Stimulated activated CD4-positive, alpha-beta T cell treated with anti-CD3 and anti-CD28 coated beads, Interleukin-12 subunit alpha, Interleukin-12 subunit beta, amount 100 ng/mL, for 4 hours (primary cell): ENCODE data around the gene ELOVL7.

Experiments
- DNase-seq: peaks from one replicate; pipeline ENCODE4 v3.0.0-alpha.2; 2020

ELOVL7 gene

GRCh38 chr5:60710362-60710761, 133.7 kb downstream of the ELOVL7 start:
- no peak for DNase-seq

- DNase-seq: no peak
These were observed 138.9 kb downstream of the ELOVL7 start for GRCh38 chr5:60705144-60705543.

GRCh38 chr5:60703944-60704343, 140.1 kb downstream of the ELOVL7 start:
- DNase-seq: no peak
